GM19238 (cell line): Measurements from ENCODE around the gene HMX1.

Source experiments
- DNase-seq: peaks from one replicate; pipeline ENCODE4 v3.0.0; 2011; ENCODE audit warnings: low spot score; ENCODE audit not compliant: insufficient read length

The HMX1 gene

GRCh38 chr4:8910100-8910821, 38.6 kb upstream of the HMX1 start:
- no peak for DNase-seq

GRCh38 chr4:8909548-8909947, 37.9 kb upstream of the HMX1 start:
- no peak for DNase-seq

- DNase-seq: no peak
Observed at GRCh38 chr4:8908206-8908893, 36.7 kb upstream of the HMX1 start.

GRCh38 chr4:8907596-8908205, 36.1 kb upstream of the HMX1 start:
- DNase-seq: no peak

- DNase-seq: no peak
Observed at GRCh38 chr4:8906991-8907595, 35.5 kb upstream of the HMX1 start.

- no peak for DNase-seq
Observed at GRCh38 chr4:8906668-8906970, 35.0 kb upstream of the HMX1 start.

GRCh38 chr4:8905773-8906667, 34.4 kb upstream of the HMX1 start:
- no peak for DNase-seq

GRCh38 chr4:8905226-8905772, 33.7 kb upstream of the HMX1 start:
- no peak for DNase-seq

GRCh38 chr4:8904666-8905065, 33.0 kb upstream of the HMX1 start:
- DNase-seq: no peak

- no peak for DNase-seq
Observed at GRCh38 chr4:8904041-8904501, 32.4 kb upstream of the HMX1 start.

GRCh38 chr4:8901335-8901734, 29.7 kb upstream of the HMX1 start:
- DNase-seq: no peak

- no peak for DNase-seq
Observed at GRCh38 chr4:8900588-8900987, 28.9 kb upstream of the HMX1 start.

- no peak for DNase-seq
Observed at GRCh38 chr4:8898419-8898818, 26.8 kb upstream of the HMX1 start.

GRCh38 chr4:8897251-8898167, 25.9 kb upstream of the HMX1 start:
- DNase-seq: no peak

GRCh38 chr4:8896506-8896905, 24.9 kb upstream of the HMX1 start:
- DNase-seq: no peak

- DNase-seq: no peak
Observed at GRCh38 chr4:8896071-8896470, 24.4 kb upstream of the HMX1 start.

- DNase-seq: no peak
Observed at GRCh38 chr4:8895295-8895694, 23.7 kb upstream of the HMX1 start.

- DNase-seq: no peak
Observed at GRCh38 chr4:8894424-8894816, 22.8 kb upstream of the HMX1 start.

- no peak for DNase-seq
Observed at GRCh38 chr4:8893624-8894423, 22.2 kb upstream of the HMX1 start.
